NT2/D1 (cell line): ENCODE data around the gene HNF1B.

Source experiments
- DNase-seq: peaks from one replicate; pipeline ENCODE4 v3.0.0-alpha.2; 2011; ENCODE audit warnings: low read depth, low spot score
- H3K27me3 ChIP-seq: 2 replicates; pipeline ENCODE4 v1.6.0; 2011; ENCODE audit warnings: mild to moderate bottlenecking; ENCODE audit not compliant: insufficient read length, insufficient read depth
- H3K36me3 ChIP-seq: 2 replicates; pipeline ENCODE4 v1.6.1; 2011; ENCODE audit warnings: mild to moderate bottlenecking, low read length, mixed read lengths; ENCODE audit not compliant: insufficient read depth, insufficient read length
- H3K4me1 ChIP-seq: 2 replicates; pipeline ENCODE4 v1.5.1; 2011; ENCODE audit not compliant: insufficient read depth, insufficient read length
- H3K4me3 ChIP-seq: 2 replicates; pipeline ENCODE4 v1.5.1; 2011; ENCODE audit warnings: low read depth; ENCODE audit not compliant: insufficient read length
- H3K9ac ChIP-seq: 2 replicates; pipeline ENCODE4 v1.6.0; 2011; ENCODE audit warnings: low read depth; ENCODE audit not compliant: insufficient read length
- H3K9me3 ChIP-seq: 2 replicates; pipeline ENCODE4 v1.5.1; 2011; ENCODE audit warnings: mild to moderate bottlenecking, low read length; ENCODE audit not compliant: insufficient read depth
- SUZ12 ChIP-seq: IDR thresholded peaks from 2 replicates; pipeline ENCODE4 v1.6.1; 2011; ENCODE audit not compliant: insufficient read length, insufficient read depth; ENCODE audit errors: extremely low read depth
- YY1 ChIP-seq: IDR thresholded peaks from 2 replicates; pipeline ENCODE4 v1.6.1; 2011; ENCODE audit not compliant: insufficient read length, insufficient read depth
- ZNF274 ChIP-seq: IDR thresholded peaks from 2 replicates; pipeline ENCODE4 v1.6.1; 2011; ENCODE audit warnings: mild to moderate bottlenecking, low read depth, low read length

Gene HNF1B

GRCh38 chr17:37671028-37671823 is 73.6 kb downstream of the HNF1B start:
- H3K36me3 ChIP-seq: no peaks in the 10 kb centered on the region
- no peak overlapping the region for H3K9ac ChIP-seq
- no peak for TF ChIP-seq ZNF274
- TF ChIP-seq YY1: no peak
- H3K27me3 ChIP-seq: peaks cover 2% of the 10 kb centered on the region
- no peak overlapping the region for H3K4me3 ChIP-seq
- no peak for DNase-seq
- no peaks in the 10 kb centered on the region for H3K9me3 ChIP-seq
- peaks cover 3% of the 10 kb centered on the region for H3K4me1 ChIP-seq

GRCh38 chr17:37667039-37667438 is 77.8 kb downstream of the HNF1B start:
- TF ChIP-seq SUZ12 (no peak), YY1 (no peak), ZNF274 (no peak)
- DNase-seq: no peak
- H3K36me3 ChIP-seq: no peaks in the 10 kb centered on the region
- no peak overlapping the region for H3K9ac ChIP-seq
- peaks cover 22% of the 10 kb centered on the region for H3K27me3 ChIP-seq
- H3K9me3 ChIP-seq: no peaks in the 10 kb centered on the region
- H3K4me3 ChIP-seq: no peak overlapping the region
- H3K4me1 ChIP-seq: peaks cover 3% of the 10 kb centered on the region

- Histone ChIP-seq H3K36me3 (no peaks in the 10 kb centered on the region), H3K9ac (no peak overlapping the region), H3K4me3 (no peak overlapping the region), H3K27me3 (peaks cover 47% of the 10 kb centered on the region), H3K4me1 (no peaks in the 10 kb centered on the region), H3K9me3 (no peaks in the 10 kb centered on the region)
- TF ChIP-seq YY1 (no peak), SUZ12 (no peak), ZNF274 (no peak)
- no peak for DNase-seq
Measured at GRCh38 chr17:37664214-37664613, 80.6 kb downstream of the HNF1B start.

GRCh38 chr17:37662353-37662752 is 82.5 kb downstream of the HNF1B start:
- Histone ChIP-seq H3K9ac (no peak overlapping the region), H3K9me3 (no peaks in the 10 kb centered on the region), H3K27me3 (peaks cover 45% of the 10 kb centered on the region), H3K4me1 (no peaks in the 10 kb centered on the region), H3K36me3 (no peaks in the 10 kb centered on the region), H3K4me3 (no peak overlapping the region)
- TF ChIP-seq SUZ12 (no peak), ZNF274 (no peak), YY1 (no peak)
- peak; percentile 30 for DNase-seq

GRCh38 chr17:37661400-37662014 is 83.4 kb downstream of the HNF1B start:
- H3K4me3 ChIP-seq: no peak overlapping the region
- TF ChIP-seq YY1 (no peak), SUZ12 (no peak), ZNF274 (no peak)
- H3K27me3 ChIP-seq: peaks cover 45% of the 10 kb centered on the region
- H3K9me3 ChIP-seq: no peaks in the 10 kb centered on the region
- H3K36me3 ChIP-seq: no peaks in the 10 kb centered on the region
- H3K4me1 ChIP-seq: no peaks in the 10 kb centered on the region
- no peak overlapping the region for H3K9ac ChIP-seq
- no peak for DNase-seq

GRCh38 chr17:37659925-37660324 is 84.9 kb downstream of the HNF1B start:
- Histone ChIP-seq H3K4me1 (no peaks in the 10 kb centered on the region), H3K4me3 (no peak overlapping the region), H3K27me3 (peaks cover 39% of the 10 kb centered on the region), H3K36me3 (no peaks in the 10 kb centered on the region), H3K9ac (no peak overlapping the region), H3K9me3 (no peaks in the 10 kb centered on the region)
- TF ChIP-seq ZNF274 (no peak), YY1 (no peak), SUZ12 (no peak)
- DNase-seq: no peak

- TF ChIP-seq ZNF274 (no peak), SUZ12 (no peak), YY1 (no peak)
- DNase-seq: no peak
Measured at GRCh38 chr17:37657202-37657601, 87.7 kb downstream of the HNF1B start.

More at GRCh38 chr17:37657202-37657601, 87.7 kb downstream of the HNF1B start:
- Histone ChIP-seq H3K4me3 (no peak overlapping the region), H3K9ac (no peak overlapping the region), H3K36me3 (no peaks in the 10 kb centered on the region), H3K9me3 (no peaks in the 10 kb centered on the region), H3K27me3 (peaks cover 26% of the 10 kb centered on the region), H3K4me1 (no peaks in the 10 kb centered on the region)
